ENCODE data around the gene SHE.

DNA sequence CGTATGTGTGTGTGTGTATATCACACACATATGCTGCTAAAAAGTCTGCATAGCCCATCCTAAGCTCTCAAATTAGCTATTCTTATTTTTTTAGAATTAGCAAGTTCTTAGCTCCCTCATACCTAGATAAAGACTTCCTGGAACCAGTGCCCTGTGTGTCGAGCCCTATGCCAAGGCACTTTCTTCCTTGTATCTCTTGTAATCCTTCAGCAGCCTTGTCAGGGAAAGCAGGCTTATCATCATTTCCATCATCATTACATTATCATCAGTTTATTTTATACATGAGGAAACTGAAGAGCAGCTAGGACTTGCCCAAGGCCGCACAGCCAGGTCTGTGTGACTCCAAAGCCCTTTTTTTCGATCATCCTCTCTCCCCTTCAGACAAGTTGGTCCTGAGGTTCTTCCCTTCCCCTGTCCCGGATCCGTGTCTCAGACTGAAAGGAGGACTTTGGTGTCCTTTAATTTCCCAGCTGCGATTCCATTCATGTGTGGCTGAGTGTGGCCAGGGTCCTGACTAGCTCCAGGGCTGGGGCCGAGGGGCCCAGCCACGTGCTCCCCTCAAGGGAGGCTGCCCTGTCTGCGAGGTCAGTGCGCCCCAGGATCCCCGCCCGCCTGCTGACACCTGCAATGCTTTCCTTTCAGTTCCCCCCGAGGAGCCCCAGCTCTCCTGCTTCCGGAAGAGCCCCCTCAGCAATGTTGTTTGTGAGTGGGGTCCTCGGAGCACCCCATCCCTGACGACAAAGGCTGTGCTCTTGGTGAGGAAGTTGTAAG lies 72.2 kb downstream of the SHE start:
- TF ChIP-seq FOXA1 (IDR thresholded peaks at IDR 0.05) = no peak
- TF ChIP-seq SP1 (IDR thresholded peaks at IDR 0.05) = no peak
- TF ChIP-seq, protein P1, sequence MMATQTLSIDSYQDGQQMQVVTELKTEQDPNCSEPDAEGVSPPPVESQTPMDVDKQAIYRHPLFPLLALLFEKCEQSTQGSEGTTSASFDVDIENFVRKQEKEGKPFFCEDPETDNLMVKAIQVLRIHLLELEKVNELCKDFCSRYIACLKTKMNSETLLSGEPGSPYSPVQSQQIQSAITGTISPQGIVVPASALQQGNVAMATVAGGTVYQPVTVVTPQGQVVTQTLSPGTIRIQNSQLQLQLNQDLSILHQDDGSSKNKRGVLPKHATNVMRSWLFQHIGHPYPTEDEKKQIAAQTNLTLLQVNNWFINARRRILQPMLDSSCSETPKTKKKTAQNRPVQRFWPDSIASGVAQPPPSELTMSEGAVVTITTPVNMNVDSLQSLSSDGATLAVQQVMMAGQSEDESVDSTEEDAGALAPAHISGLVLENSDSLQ (IDR thresholded peaks at IDR 0.05) = no peak
- TF ChIP-seq LEF1 (IDR thresholded peaks at IDR 0.05; ENCODE audit: borderline replicate concordance) = no peak
- no peak for TF ChIP-seq ZNF384 (IDR thresholded peaks at IDR 0.05)
- TF ChIP-seq BHLHE40 (IDR thresholded peaks at IDR 0.05; ENCODE audit: borderline replicate concordance) = no peak

Data from HEK293T (cell line).